ENCODE results near the gene WDFY4.

WDFY4 gene

GRCh38 chr10:48655411-48656240 lies 29.0 kb upstream of the WDFY4 start:
- in situ Hi-C loops (cut with HindIII; ENCODE audit: low sequenced_read_pairs), result no loop called here

DNA sequence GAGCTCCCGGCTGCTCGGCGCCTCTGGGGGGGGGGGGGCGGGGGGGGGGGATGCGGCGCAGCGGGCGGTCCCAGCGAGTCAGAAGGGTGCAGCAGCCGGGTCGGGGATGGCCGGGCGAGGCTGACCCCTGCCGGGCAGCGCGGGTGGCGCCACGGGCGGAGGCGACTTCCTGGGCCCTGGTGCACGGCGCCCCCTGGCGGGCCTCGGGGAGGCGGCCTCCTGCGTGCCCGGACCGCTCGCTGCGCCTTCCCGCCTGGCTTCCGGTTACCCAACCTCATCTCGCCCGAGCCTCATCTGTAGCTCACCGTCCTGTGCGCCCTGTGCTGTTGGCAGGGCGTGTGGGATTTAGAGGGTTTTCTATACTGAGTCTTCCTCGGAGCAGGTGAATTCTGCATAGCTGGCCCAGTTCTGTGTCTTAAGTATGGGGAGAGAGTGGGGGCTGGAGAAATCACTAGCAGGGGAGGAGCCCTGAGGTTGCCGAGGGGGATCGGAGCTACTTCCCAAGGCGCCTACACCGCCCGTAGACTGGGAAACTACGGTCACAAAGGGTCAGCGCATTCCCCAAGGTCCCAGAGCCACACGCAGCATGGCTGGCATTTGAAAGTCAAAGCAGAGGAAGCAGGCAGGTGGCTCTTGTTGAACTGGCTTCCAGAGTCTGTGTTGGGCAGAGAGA lies 28.3 kb upstream of the WDFY4 start:
- in situ Hi-C loops (cut with HindIII; ENCODE audit: low sequenced_read_pairs), result no loop called here

DNA sequence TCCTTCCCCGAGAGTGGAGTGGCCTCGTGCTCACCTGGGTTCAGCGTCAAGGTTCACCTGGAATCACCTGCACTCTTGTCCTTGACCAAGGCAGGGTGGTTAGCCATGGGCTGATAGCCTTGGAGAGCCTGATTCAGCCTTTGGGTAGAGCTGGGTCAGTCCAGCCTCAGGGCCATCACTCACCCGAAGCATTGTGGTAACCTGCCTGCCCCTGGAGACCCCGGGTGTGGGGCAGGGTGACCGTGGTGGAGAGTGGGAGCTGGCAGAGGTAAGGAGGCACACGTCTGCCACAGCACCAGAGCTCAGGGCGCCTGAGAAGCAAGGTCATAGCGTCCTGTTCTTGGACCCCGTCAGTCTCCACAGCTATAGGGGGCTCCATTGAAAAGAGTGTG lies 27.8 kb upstream of the WDFY4 start:
- in situ Hi-C loops (cut with HindIII; ENCODE audit: low sequenced_read_pairs), result no loop called here

- in situ Hi-C loops (cut with HindIII; ENCODE audit: low sequenced_read_pairs), result no loop called here
Observed at GRCh38 chr10:48657416-48657815, 27.3 kb upstream of the WDFY4 start.

DNA sequence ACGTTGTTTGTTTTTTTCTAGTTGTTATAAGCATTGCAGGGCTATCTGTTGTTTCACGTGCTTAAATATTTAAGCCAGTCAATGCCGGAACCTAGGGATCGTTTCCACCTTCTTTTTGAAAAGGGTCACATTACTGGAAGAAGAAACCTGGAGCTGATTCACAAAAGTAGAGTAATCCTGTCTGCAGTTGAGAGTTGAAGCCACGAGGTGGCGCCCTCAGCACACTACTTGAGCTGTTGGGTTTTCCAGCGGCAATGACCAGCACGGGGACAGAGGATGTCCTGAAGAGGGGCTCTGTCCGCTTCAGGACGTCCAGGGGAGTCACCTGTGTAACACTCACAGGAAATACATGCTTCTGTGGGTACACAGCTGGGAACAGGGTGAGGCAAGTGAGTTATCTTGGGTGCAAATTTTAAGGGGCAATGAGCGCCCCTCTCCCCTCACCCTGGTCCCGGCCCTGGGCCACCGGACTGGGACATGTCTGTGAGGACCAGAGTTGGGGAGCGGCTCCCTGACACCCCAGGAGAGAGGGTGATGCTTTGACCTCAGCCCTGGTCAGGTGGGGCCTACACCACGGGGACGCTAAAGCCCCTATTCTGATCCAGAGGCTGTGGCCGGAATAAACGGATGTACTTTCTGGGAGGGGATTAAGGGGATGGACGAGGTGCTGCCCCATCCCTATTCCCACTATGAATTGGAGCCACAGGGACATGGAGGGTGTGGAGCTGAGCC lies 26.3 kb upstream of the WDFY4 start:
- in situ Hi-C loops (cut with HindIII; ENCODE audit: low sequenced_read_pairs), result no loop called here

GRCh38 chr10:48658975-48659269 lies 25.8 kb upstream of the WDFY4 start:
- in situ Hi-C loops (cut with HindIII; ENCODE audit: low sequenced_read_pairs), result no loop called here

DNA sequence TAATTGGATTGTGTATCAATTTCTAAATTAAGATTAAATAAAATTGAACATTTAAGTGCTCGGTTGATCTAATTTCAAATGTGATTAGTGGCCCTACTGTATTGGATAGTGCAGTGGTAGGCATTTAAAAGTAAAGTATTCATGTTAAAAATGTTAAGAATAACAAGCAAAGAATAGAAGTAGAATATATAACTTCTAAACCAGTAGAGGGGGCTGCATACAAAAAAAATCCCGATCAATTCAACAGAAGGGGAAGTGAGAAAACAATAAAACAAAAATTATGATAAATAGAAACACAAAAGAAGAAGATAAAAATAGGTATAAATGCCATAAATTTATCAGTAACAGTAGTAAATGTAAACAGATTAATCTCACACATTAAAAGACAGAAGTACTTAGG lies 24.9 kb upstream of the WDFY4 start:
- in situ Hi-C loops (cut with HindIII; ENCODE audit: low sequenced_read_pairs), result no loop called here

- in situ Hi-C loops (cut with HindIII; ENCODE audit: low sequenced_read_pairs), result no loop called here
Observed at GRCh38 chr10:48661441-48661840, 23.2 kb upstream of the WDFY4 start.

- in situ Hi-C loops (cut with HindIII; ENCODE audit: low sequenced_read_pairs), result no loop called here
Observed at GRCh38 chr10:48667960-48668590, 16.6 kb upstream of the WDFY4 start.

GRCh38 chr10:48670978-48671913 lies 13.4 kb upstream of the WDFY4 start:
- in situ Hi-C loops (cut with HindIII; ENCODE audit: low sequenced_read_pairs), result no loop called here

DNA sequence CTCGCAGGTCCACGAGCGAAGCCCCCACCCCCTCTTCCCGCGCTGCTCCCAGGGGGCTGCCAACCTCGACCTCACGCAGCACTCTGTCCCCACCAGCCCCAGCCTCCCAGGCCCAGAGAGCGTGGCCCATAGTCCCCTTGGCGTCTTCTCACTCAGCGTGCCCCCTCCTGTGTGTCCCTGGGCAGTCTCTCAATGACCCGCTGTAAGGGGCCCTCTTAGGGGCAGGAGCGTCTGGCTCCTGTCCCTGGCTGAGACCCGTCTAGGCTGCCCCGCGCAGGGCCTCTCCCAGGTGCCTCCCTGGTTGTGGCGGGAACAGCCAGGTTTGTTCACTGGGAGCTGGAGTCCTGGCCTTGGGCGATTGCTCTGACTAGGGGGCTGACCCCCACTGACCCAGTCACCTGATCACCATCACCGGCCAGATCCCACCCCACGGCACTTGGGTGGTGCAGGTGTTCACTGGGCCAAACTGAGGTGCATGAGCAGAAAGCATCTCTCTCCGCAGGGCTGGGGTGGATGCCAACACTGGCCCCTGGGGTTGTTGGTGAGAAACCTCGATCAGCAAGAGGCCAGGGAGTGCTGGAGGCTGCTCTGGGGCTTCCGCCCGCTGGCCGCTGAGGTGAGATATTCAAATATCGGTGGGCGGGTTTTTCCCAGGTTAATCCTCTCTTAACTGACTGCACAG lies 12.6 kb upstream of the WDFY4 start:
- in situ Hi-C loops (cut with HindIII; ENCODE audit: low sequenced_read_pairs), result no loop called here

DNA sequence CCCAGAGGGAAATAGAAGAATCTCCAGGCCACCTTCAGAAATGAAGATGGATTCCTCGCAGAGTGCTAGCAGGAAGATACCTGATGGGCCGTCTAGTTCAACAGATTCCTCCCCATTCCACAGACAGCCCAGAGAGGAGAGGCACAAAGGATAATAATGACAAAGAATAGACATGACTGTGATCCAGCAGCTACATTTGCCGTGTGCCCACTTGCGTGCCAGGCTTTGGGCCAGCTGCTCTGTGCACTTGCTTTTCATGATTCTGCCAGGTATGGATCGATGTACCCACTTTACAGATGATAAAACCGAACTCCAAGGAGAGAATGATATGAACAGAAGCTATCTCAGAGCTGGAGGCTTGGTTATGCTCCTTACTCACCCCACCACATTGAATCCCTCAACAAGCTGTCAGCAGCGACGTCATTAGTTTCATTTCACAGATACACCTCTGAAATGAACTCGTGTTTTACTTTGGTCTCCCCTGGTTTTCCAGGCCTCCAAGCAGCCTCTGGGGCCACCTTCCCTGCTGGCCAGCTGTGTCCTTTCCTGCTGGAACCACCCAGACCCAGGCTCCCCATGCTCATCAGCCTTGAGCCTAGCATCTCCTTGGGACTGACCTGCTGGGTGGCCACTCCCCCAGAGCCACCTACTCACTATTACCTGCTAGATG lies 11.9 kb upstream of the WDFY4 start:
- in situ Hi-C loops (cut with HindIII; ENCODE audit: low sequenced_read_pairs), result no loop called here

GRCh38 chr10:48677625-48678024 lies 7.0 kb upstream of the WDFY4 start:
- in situ Hi-C loops (cut with HindIII; ENCODE audit: low sequenced_read_pairs), result no loop called here

DNA sequence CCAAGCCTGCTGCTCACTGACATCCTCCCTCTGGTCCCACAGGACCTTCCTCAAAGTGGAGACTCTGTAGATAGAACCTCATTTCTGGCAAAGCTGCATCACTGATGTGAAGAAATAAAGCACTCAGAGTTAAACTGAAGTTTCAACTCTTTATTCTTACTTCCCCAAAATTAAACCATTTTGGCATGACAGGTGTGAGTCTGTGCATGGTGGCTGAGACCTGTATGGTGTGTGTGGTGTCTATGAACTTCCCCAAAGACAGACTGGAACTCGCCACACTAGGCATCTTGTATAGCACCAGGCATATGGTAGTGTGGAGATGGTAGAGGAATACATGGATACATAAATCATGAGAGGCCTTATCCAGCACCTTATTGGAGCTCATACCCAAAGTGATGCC lies 6.6 kb upstream of the WDFY4 start:
- in situ Hi-C loops (cut with HindIII; ENCODE audit: low sequenced_read_pairs), result no loop called here

- in situ Hi-C loops (cut with HindIII; ENCODE audit: low sequenced_read_pairs), result no loop called here
Observed at GRCh38 chr10:48681740-48682139, 2.9 kb upstream of the WDFY4 start.

DNA sequence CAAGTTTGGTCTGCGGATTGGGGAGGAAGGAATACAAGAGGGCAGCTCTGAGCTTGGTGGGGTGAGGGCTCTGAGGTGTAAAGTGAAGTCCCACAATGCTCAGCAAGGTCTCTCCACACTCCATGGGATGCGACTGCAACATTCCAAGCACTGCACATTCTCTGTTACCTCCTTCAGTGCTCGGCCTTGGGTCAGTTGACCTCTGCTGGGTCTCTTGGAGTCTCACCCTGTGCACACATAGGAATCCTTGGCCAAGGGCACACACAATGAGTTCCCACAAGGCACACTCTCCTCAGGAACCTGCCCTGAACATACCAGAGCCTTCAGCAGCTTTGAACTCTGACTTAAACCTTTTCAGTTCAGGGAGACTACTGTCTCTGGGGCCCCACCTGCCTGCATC lies 2.4 kb upstream of the WDFY4 start:
- in situ Hi-C loops (cut with HindIII; ENCODE audit: low sequenced_read_pairs), result no loop called here

DNA sequence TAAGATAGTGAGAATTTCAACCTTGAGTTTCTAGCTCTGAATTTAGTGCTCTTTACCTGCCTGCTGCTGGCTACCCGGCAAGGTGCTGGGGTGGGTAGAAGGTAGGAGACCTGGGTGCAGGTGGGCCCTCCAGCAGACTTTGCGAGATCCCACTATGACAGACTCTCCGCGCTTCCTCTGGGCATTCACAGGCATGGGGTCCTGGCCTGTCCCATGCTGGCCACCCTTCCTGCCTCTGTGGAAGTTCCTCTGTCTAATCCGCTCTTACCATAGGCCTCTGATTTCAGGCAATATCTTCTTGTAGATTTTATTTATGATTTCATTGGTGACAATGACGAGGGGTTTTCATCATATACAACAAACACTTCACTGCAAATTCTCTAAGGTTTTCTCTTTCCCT lies 1.2 kb upstream of the WDFY4 start:
- in situ Hi-C loops (cut with HindIII; ENCODE audit: low sequenced_read_pairs), result no loop called here

DNA sequence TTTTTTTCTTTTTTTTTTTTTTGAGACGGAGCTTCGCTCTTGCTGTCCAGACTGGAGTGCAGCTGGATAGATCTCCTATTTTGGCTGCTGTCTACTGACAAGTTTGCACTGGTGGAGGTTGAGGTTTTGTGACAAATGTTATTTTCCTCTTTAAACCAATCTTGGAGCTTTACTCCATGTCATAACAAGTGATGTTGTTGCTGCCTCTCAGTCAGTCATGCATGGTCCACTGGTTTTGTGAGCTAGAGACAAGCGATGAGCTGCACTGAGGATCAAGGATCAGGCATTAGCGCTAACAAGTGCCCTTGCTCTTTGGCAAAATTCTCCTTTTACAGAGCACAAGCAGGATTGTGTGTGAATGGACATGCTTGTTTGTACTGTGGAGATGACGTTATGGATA lies 805 bp upstream of the WDFY4 start:
- in situ Hi-C loops (cut with HindIII; ENCODE audit: low sequenced_read_pairs), result no loop called here

- in situ Hi-C loops (cut with HindIII; ENCODE audit: low sequenced_read_pairs), result no loop called here
Observed at GRCh38 chr10:48684463-48684791, 246 bp upstream of the WDFY4 start.

DNA sequence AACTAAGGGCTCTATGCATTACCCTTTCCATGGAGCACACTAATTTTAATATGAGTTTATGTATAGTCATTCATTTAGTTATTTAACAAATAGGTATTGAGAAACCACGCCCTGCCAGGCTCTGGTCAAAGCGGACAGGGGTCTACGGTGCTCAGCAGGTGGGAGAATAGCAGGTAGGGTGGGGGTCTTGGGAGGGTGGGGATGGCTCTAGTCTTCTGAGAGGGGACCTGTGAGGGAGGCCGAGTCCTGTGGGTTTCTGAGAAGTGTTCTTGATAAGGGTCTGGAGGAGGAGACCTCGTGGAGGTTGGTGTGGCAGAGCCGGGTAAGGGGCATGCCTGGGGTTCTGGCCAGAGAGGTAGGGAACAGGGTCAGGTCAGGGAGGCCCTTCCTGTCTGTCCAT lies 1.1 kb downstream of the WDFY4 start:
- in situ Hi-C loops (cut with HindIII; ENCODE audit: low sequenced_read_pairs), result no loop called here
